Stimulated activated CD4-positive, alpha-beta T cell treated with anti-CD3 and anti-CD28 coated beads, Interleukin-12 subunit alpha, Interleukin-12 subunit beta, amount 100 ng/mL, for 24 hours (primary cell): ENCODE data around the gene KCNT1.
"Not testable (repeated sequence)": the region's sequence is repeated elsewhere in the genome, so short reads cannot be mapped to it uniquely, and the experiment has no call there.

Source experiments
- DNase-seq, 2 experiments: peaks; one replicate each; pipeline ENCODE4 v3.0.0-alpha.2; 2020; ENCODE audit warnings: low read depth in 2 of 2

KCNT1 gene

GRCh38 chr9:135672786-135673185 lies 29.2 kb upstream of the KCNT1 start:
- not testable (repeated sequence) for DNase-seq

- no peak for DNase-seq
Observed at GRCh38 chr9:135673941-135674340, 28.0 kb upstream of the KCNT1 start.

- no peak for DNase-seq
Observed at GRCh38 chr9:135674977-135675376, 27.0 kb upstream of the KCNT1 start.

- no peak for DNase-seq
Observed at GRCh38 chr9:135676891-135677290, 25.1 kb upstream of the KCNT1 start.

- DNase-seq = no peak
Observed at GRCh38 chr9:135677641-135678168, 24.3 kb upstream of the KCNT1 start.

GRCh38 chr9:135678236-135679017 lies 23.6 kb upstream of the KCNT1 start:
- DNase-seq = no peak

GRCh38 chr9:135680056-135680455 lies 21.9 kb upstream of the KCNT1 start:
- no peak for DNase-seq

GRCh38 chr9:135681161-135681560 lies 20.8 kb upstream of the KCNT1 start:
- no peak for DNase-seq

- DNase-seq = no peak
Observed at GRCh38 chr9:135683401-135684034, 18.5 kb upstream of the KCNT1 start.

- no peak for DNase-seq
Observed at GRCh38 chr9:135684691-135685090, 17.3 kb upstream of the KCNT1 start.

- no peak for DNase-seq
Observed at GRCh38 chr9:135687216-135687615, 14.8 kb upstream of the KCNT1 start.

- DNase-seq = no peak
Observed at GRCh38 chr9:135689011-135689410, 13.0 kb upstream of the KCNT1 start.

- DNase-seq = no peak
Observed at GRCh38 chr9:135690836-135691570, 11.0 kb upstream of the KCNT1 start.

GRCh38 chr9:135692410-135692809 lies 9.6 kb upstream of the KCNT1 start:
- DNase-seq = no peak

- DNase-seq = no peak
Observed at GRCh38 chr9:135693265-135693664, 8.7 kb upstream of the KCNT1 start.

- DNase-seq = no peak
Observed at GRCh38 chr9:135693771-135694170, 8.2 kb upstream of the KCNT1 start.

- DNase-seq = no peak
Observed at GRCh38 chr9:135694414-135694813, 7.6 kb upstream of the KCNT1 start.

GRCh38 chr9:135695036-135695435 lies 6.9 kb upstream of the KCNT1 start:
- no peak for DNase-seq

GRCh38 chr9:135695642-135696041 lies 6.3 kb upstream of the KCNT1 start:
- DNase-seq = no peak

- no peak for DNase-seq
Observed at GRCh38 chr9:135696446-135696845, 5.5 kb upstream of the KCNT1 start.

- DNase-seq = no peak
Observed at GRCh38 chr9:135697226-135697625, 4.8 kb upstream of the KCNT1 start.

GRCh38 chr9:135698236-135698635 lies 3.7 kb upstream of the KCNT1 start:
- no peak for DNase-seq

GRCh38 chr9:135698767-135699166 lies 3.2 kb upstream of the KCNT1 start:
- DNase-seq = no peak
